ENCODE results near the gene TMEM132D. TPM values are rescaled to one million over a fixed set of nuclear protein-coding genes. Genes with fewer than 3 reads are reported as not detected.

The TMEM132D gene
- total and polyA plus RNA-seq, 4 donors = 0.01 to 0.14 (median 0.08) TPM

- Histone ChIP-seq H3K27ac (ENCODE audit: low read depth in 1 of 2, low read length in 2 of 2) (no peak overlapping the region), H3K9me3 (ENCODE audit: control insufficient read depth in 4 of 4, low read length in 3 of 4) (peaks cover 0 to 6% (median 0%) of the 10 kb centered on the region in 4 donors), H3K4me3 (ENCODE audit: low read depth in 1 of 3, low read length in 3 of 3) (no peak overlapping the region), H3K27me3 (ENCODE audit: control insufficient read depth in 4 of 4, insufficient read depth in 4 of 4, low read length in 3 of 4) (peaks cover 0 to 3% (median 0%) of the 10 kb centered on the region in 4 donors), H3K4me1 (ENCODE audit: control insufficient read depth in 4 of 4, insufficient read depth in 4 of 4, low read length in 3 of 4) (no peaks in the 10 kb centered on the region), H3K36me3 (ENCODE audit: control insufficient read depth in 4 of 4, insufficient read depth in 3 of 4, low read depth in 1 of 4, low read length in 3 of 4) (no peaks in the 10 kb centered on the region), H3K9ac (ENCODE audit: low read depth in 1 of 2, low read length in 2 of 2) (no peak overlapping the region)
- TF ChIP-seq NR2F2 (IDR thresholded peaks at IDR 0.05) = no peak
- TF ChIP-seq SP1 (IDR thresholded peaks at IDR 0.05) = no peak
- no peak for TF ChIP-seq FOXA2 (IDR thresholded peaks at IDR 0.05)
- TF ChIP-seq YY1 (IDR thresholded peaks at IDR 0.05) = no peak
- no peak for TF ChIP-seq HNF4G (IDR thresholded peaks at IDR 0.05)
- TF ChIP-seq, protein P1, sequence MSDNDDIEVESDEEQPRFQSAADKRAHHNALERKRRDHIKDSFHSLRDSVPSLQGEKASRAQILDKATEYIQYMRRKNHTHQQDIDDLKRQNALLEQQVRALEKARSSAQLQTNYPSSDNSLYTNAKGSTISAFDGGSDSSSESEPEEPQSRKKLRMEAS (IDR thresholded peaks at IDR 0.05) = no peak
- no peak for TF ChIP-seq TAF1 (conservative IDR thresholded peaks at IDR 0.05)
- TF ChIP-seq, protein P2, sequence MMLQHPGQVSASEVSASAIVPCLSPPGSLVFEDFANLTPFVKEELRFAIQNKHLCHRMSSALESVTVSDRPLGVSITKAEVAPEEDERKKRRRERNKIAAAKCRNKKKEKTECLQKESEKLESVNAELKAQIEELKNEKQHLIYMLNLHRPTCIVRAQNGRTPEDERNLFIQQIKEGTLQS (IDR thresholded peaks at IDR 0.05) = no peak
- TF ChIP-seq, protein P3, sequence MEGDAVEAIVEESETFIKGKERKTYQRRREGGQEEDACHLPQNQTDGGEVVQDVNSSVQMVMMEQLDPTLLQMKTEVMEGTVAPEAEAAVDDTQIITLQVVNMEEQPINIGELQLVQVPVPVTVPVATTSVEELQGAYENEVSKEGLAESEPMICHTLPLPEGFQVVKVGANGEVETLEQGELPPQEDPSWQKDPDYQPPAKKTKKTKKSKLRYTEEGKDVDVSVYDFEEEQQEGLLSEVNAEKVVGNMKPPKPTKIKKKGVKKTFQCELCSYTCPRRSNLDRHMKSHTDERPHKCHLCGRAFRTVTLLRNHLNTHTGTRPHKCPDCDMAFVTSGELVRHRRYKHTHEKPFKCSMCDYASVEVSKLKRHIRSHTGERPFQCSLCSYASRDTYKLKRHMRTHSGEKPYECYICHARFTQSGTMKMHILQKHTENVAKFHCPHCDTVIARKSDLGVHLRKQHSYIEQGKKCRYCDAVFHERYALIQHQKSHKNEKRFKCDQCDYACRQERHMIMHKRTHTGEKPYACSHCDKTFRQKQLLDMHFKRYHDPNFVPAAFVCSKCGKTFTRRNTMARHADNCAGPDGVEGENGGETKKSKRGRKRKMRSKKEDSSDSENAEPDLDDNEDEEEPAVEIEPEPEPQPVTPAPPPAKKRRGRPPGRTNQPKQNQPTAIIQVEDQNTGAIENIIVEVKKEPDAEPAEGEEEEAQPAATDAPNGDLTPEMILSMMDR (IDR thresholded peaks at IDR 0.05; ENCODE audit: low read depth, low read length, missing input control) = no peak
- TF ChIP-seq RXRA (IDR thresholded peaks at IDR 0.05) = no peak
- TF ChIP-seq REST (IDR thresholded peaks at IDR 0.05) = no peak
- TF ChIP-seq, protein P4, sequence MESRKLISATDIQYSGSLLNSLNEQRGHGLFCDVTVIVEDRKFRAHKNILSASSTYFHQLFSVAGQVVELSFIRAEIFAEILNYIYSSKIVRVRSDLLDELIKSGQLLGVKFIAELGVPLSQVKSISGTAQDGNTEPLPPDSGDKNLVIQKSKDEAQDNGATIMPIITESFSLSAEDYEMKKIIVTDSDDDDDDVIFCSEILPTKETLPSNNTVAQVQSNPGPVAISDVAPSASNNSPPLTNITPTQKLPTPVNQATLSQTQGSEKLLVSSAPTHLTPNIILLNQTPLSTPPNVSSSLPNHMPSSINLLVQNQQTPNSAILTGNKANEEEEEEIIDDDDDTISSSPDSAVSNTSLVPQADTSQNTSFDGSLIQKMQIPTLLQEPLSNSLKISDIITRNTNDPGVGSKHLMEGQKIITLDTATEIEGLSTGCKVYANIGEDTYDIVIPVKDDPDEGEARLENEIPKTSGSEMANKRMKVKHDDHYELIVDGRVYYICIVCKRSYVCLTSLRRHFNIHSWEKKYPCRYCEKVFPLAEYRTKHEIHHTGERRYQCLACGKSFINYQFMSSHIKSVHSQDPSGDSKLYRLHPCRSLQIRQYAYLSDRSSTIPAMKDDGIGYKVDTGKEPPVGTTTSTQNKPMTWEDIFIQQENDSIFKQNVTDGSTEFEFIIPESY (IDR thresholded peaks at IDR 0.05) = no peak
- no peak for TF ChIP-seq EGR1 (IDR thresholded peaks at IDR 0.05; ENCODE audit: low read depth in 2 of 2)
- no peak for TF ChIP-seq HNF4A (conservative IDR thresholded peaks at IDR 0.05)
- no peak for TF ChIP-seq JUND (IDR thresholded peaks at IDR 0.05)
- no peak for TF ChIP-seq GABPA (IDR thresholded peaks at IDR 0.05 in 1 of 2, conservative IDR thresholded peaks at IDR 0.05 in 1 of 2)
- no peak for TF ChIP-seq RAD21 (IDR thresholded peaks at IDR 0.05)
- TF ChIP-seq FOXA1 (IDR thresholded peaks at IDR 0.05) = no peak
- whole genome bisulfite sequencing = 65% methylated on average over 10 of the region's 10 CpGs
- DNase-seq (ENCODE audit: low spot score) = no peak
Measured at GRCh38 chr12:129776977-129777667, 126.7 kb downstream of the TMEM132D start.

Data from liver (tissue), 9 donors.